Measurements from ENCODE around the gene NT5DC1.

Gene NT5DC1

GRCh38 chr6:116100419-116101301 is at the start of gene NT5DC1:
Gene NT5DC1, plus strand, starts transcription at chr6:116100853. Its CDS starts 78 bp downstream, at chr6:116100931.
- TF ChIP-seq GATA2 (IDR thresholded peaks at IDR 0.05; ENCODE audit: low read depth, low read length) (peak; percentile 3; the same call in 1 of the 2 replicates), GATA3 (IDR thresholded peaks at IDR 0.05; ENCODE audit: low read depth, low read length) (no peak)

- TF ChIP-seq GATA3 (IDR thresholded peaks at IDR 0.05; ENCODE audit: low read depth, low read length): no peak
- TF ChIP-seq GATA2 (IDR thresholded peaks at IDR 0.05; ENCODE audit: low read depth, low read length): no peak
These were observed 49.4 kb upstream of the NT5DC1 start for GRCh38 chr6:116051244-116051643.

- TF ChIP-seq GATA2 (IDR thresholded peaks at IDR 0.05; ENCODE audit: low read depth, low read length) (no peak), GATA3 (IDR thresholded peaks at IDR 0.05; ENCODE audit: low read depth, low read length) (no peak)
These were observed 45.1 kb upstream of the NT5DC1 start for GRCh38 chr6:116055513-116055912.

- no peak for TF ChIP-seq GATA2 (IDR thresholded peaks at IDR 0.05; ENCODE audit: low read depth, low read length)
These were observed 42.9 kb upstream of the NT5DC1 start for GRCh38 chr6:116057766-116058165.

GRCh38 chr6:116059713-116060571 is 40.7 kb upstream of the NT5DC1 start:
- TF ChIP-seq GATA2 (IDR thresholded peaks at IDR 0.05; ENCODE audit: low read depth, low read length) (no peak), GATA3 (IDR thresholded peaks at IDR 0.05; ENCODE audit: low read depth, low read length) (no peak)

- TF ChIP-seq GATA2 (IDR thresholded peaks at IDR 0.05; ENCODE audit: low read depth, low read length) (no peak), GATA3 (IDR thresholded peaks at IDR 0.05; ENCODE audit: low read depth, low read length) (no peak)
These were observed 39.9 kb upstream of the NT5DC1 start, which contains the start of gene FRK for GRCh38 chr6:116060572-116061283. Gene FRK, minus strand, starts transcription at chr6:116060891. Its CDS starts 580 bp downstream, at chr6:116060311.

- TF ChIP-seq GATA2 (IDR thresholded peaks at IDR 0.05; ENCODE audit: low read depth, low read length) (no peak), GATA3 (IDR thresholded peaks at IDR 0.05; ENCODE audit: low read depth, low read length) (no peak)
These were observed 38.2 kb upstream of the NT5DC1 start for GRCh38 chr6:116062496-116062895.

GRCh38 chr6:116064666-116065065 is 36.0 kb upstream of the NT5DC1 start:
- no peak for TF ChIP-seq GATA2 (IDR thresholded peaks at IDR 0.05; ENCODE audit: low read depth, low read length)
- no peak for TF ChIP-seq GATA3 (IDR thresholded peaks at IDR 0.05; ENCODE audit: low read depth, low read length)

GRCh38 chr6:116066789-116067188 is 33.9 kb upstream of the NT5DC1 start:
- no peak for TF ChIP-seq GATA2 (IDR thresholded peaks at IDR 0.05; ENCODE audit: low read depth, low read length)
- no peak for TF ChIP-seq GATA3 (IDR thresholded peaks at IDR 0.05; ENCODE audit: low read depth, low read length)

GRCh38 chr6:116070101-116070500 is 30.6 kb upstream of the NT5DC1 start:
- TF ChIP-seq GATA2 (IDR thresholded peaks at IDR 0.05; ENCODE audit: low read depth, low read length) (no peak), GATA3 (IDR thresholded peaks at IDR 0.05; ENCODE audit: low read depth, low read length) (no peak)

GRCh38 chr6:116070616-116071389 is 29.9 kb upstream of the NT5DC1 start:
- TF ChIP-seq GATA2 (IDR thresholded peaks at IDR 0.05; ENCODE audit: low read depth, low read length) (no peak), GATA3 (IDR thresholded peaks at IDR 0.05; ENCODE audit: low read depth, low read length) (no peak)

- TF ChIP-seq GATA2 (IDR thresholded peaks at IDR 0.05; ENCODE audit: low read depth, low read length) (no peak), GATA3 (IDR thresholded peaks at IDR 0.05; ENCODE audit: low read depth, low read length) (no peak)
These were observed 28.3 kb upstream of the NT5DC1 start for GRCh38 chr6:116072368-116072767.

GRCh38 chr6:116073765-116074440 is 26.8 kb upstream of the NT5DC1 start:
- TF ChIP-seq GATA2 (IDR thresholded peaks at IDR 0.05; ENCODE audit: low read depth, low read length): no peak
- TF ChIP-seq GATA3 (IDR thresholded peaks at IDR 0.05; ENCODE audit: low read depth, low read length): no peak

All from SH-SY5Y (cell line).